CD4-positive, alpha-beta memory T cell (primary cell): Measurements from ENCODE around the gene PIP5K1A. TPM values are rescaled to one million over a fixed set of nuclear protein-coding genes. Genes with fewer than 3 reads are reported as not detected.
A peak's percentile ranks its signal among the peaks of the same experiment; 100 is the strongest.

Source experiments
- CTCF ChIA-PET: fragments of 350-600 bp; sonication (Branson Sonifier 250); formaldehyde crosslinking; loops from one replicate; lab custom pipeline; 2021; ENCODE audit warnings: inconsistent platforms; ENCODE audit not compliant: partially characterized antibody; lab: Charles Lee
- POLR2A ChIA-PET: fragments of 350-600 bp; sonication (Branson Sonifier 250); formaldehyde crosslinking; loops from one replicate; lab custom pipeline; 2021; ENCODE audit not compliant: partially characterized antibody; lab: Charles Lee
- DNase-seq, 5 donors: peaks; one replicate each; pipeline versions ENCODE4 v3.0.0 to v3.0.0-alpha.2; 2020 to 2022; ENCODE audit warnings: mixed read lengths in 1 of 5
- H3K27ac ChIP-seq: one replicate; pipeline ENCODE4 v1.7.0; 2013; ENCODE audit warnings: low read depth, low read length
- H3K27me3 ChIP-seq: 2 replicates; pipeline ENCODE4 v1.7.0; 2013; ENCODE audit warnings: mild to moderate bottlenecking, low read length, moderate library complexity; ENCODE audit not compliant: insufficient read depth
- H3K36me3 ChIP-seq: 2 replicates; pipeline ENCODE4 v1.7.0; 2013; ENCODE audit warnings: mild to moderate bottlenecking, low read length, moderate library complexity; ENCODE audit not compliant: insufficient read depth
- H3K4me1 ChIP-seq: 2 replicates; pipeline ENCODE4 v1.7.0; 2013; ENCODE audit warnings: mild to moderate bottlenecking, low read length, moderate library complexity; ENCODE audit not compliant: insufficient read depth
- H3K4me3 ChIP-seq, 2 donors: one replicate each; pipeline ENCODE4 v1.7.0; 2013; ENCODE audit warnings: low read length in 2 of 2, mild to moderate bottlenecking in 1 of 2
- H3K9me3 ChIP-seq, 2 donors: one replicate each; pipeline ENCODE4 v1.7.0; 2013; ENCODE audit warnings: low read length in 2 of 2, control low read depth in 1 of 2; ENCODE audit not compliant: control insufficient read depth in 1 of 2
- H3K27ac Mint-ChIP-seq, 7 donors: one replicate each; pipeline ENCODE4 v1.8.0; 2020 to 2021; ENCODE audit warnings: mixed read lengths in 7 of 7, mild to moderate bottlenecking in 6 of 7, inconsistent platforms in 3 of 7, moderate library complexity in 3 of 7
- H3K27me3 Mint-ChIP-seq, 2 donors: one replicate each; pipeline ENCODE4 v1.8.0; 2020 to 2021; ENCODE audit warnings: mixed read lengths in 2 of 2
- H3K36me3 Mint-ChIP-seq, 2 donors: one replicate each; pipeline ENCODE4 v1.8.0; 2020 to 2021; ENCODE audit warnings: mixed read lengths in 2 of 2, inconsistent platforms in 1 of 2, mild to moderate bottlenecking in 1 of 2
- H3K4me1 Mint-ChIP-seq, 4 donors: one replicate each; pipeline ENCODE4 v1.8.0; 2020 to 2021; ENCODE audit warnings: mixed read lengths in 4 of 4, mild to moderate bottlenecking in 1 of 4
- H3K4me3 Mint-ChIP-seq, 8 donors: one replicate each; pipeline ENCODE4 v1.8.0; 2020 to 2021; ENCODE audit warnings: mixed read lengths in 8 of 8, mild to moderate bottlenecking in 7 of 8, moderate library complexity in 6 of 8, inconsistent platforms in 3 of 8
- H3K9me3 Mint-ChIP-seq, 8 donors: one replicate each; pipeline ENCODE4 v1.8.0; 2020 to 2021; ENCODE audit warnings: mixed read lengths in 8 of 8, mild to moderate bottlenecking in 5 of 8, inconsistent platforms in 3 of 8, moderate library complexity in 1 of 8
- intact Hi-C: fragments of 100-400 bp; cut with micrococcal nuclease; formaldehyde crosslinking; loops from one replicate; pipeline ENCODE4 v1.15.1; 2023
- polyA plus RNA-seq, 2 donors: library from polyadenylated mRNA; unstranded; fragments of 300-500 nt; fragmentation: Illumina TruSeq; gene quantifications; one replicate each; pipeline ENCODE4 v1.2.3, GENCODE V29; 2021
- total RNA-seq, 2 experiments: library from RNA; stranded (reverse); gene quantifications; one replicate each; pipeline ENCODE4 v1.2.3, GENCODE V29; 2021

The PIP5K1A gene, protein sequence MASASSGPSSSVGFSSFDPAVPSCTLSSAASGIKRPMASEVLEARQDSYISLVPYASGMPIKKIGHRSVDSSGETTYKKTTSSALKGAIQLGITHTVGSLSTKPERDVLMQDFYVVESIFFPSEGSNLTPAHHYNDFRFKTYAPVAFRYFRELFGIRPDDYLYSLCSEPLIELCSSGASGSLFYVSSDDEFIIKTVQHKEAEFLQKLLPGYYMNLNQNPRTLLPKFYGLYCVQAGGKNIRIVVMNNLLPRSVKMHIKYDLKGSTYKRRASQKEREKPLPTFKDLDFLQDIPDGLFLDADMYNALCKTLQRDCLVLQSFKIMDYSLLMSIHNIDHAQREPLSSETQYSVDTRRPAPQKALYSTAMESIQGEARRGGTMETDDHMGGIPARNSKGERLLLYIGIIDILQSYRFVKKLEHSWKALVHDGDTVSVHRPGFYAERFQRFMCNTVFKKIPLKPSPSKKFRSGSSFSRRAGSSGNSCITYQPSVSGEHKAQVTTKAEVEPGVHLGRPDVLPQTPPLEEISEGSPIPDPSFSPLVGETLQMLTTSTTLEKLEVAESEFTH
- total RNA-seq: 10 to 100 TPM; 50.8 to 53.1 TPM
- 10 to 100 TPM; 13.7 to 16.2 TPM for polyA plus RNA-seq

GRCh38 chr1:151198254-151199127 lies at the start of gene PIP5K1A:
Gene PIP5K1A (plus strand): TSS chr1:151198552. CDS start chr1:151198997, 445 bp downstream.
- intact Hi-C loops: loop anchor here (1.0 to 10.0 kb wide), 5 partner anchors 8 to 196 kb away; partner anchors contain the start of genes PSMB4, RFX5, SCNM1 and VPS72
- Mint-ChIP-seq H3K9me3 (peaks cover 0 to 3% (median 0%) of the 10 kb centered on the region in 8 donors), H3K27me3 (peaks cover 0 to 2% of the 10 kb centered on the region in 2 donors), H3K36me3 (peaks cover 3 to 20% of the 10 kb centered on the region in 2 donors), H3K4me1 (peaks cover 29 to 53% (median 41%) of the 10 kb centered on the region in 4 donors), H3K4me3 (peak within 1 kb of the TSS; percentile 96 to 100 (median 98)), H3K27ac (peak within 1 kb of the TSS; percentile 93 to 100 (median 97))
- H3K4me1 ChIP-seq: peaks cover 34% of the 10 kb centered on the region
- ChIA-PET POLR2A (interaction anchor here (0.6 to 4.5 kb wide), 12 partner anchors 9 to 834 kb away, joined by 3 to 25 read pairs (median 3); partner anchors contain the start of genes LYSMD1, MINDY1, PSMD4 and RPRD2), CTCF (interaction anchor here (1.2 to 1.7 kb wide), 2 partner anchors 53 to 142 kb away, joined by 3 to 4 read pairs; no protein-coding TSS in a partner anchor)
- no peaks in the 10 kb centered on the region for H3K27me3 ChIP-seq
- peak within 1 kb of the TSS; percentile 89 to 99 for H3K4me3 ChIP-seq
- H3K27ac ChIP-seq: peak within 1 kb of the TSS; percentile 79
- no peaks in the 10 kb centered on the region for H3K9me3 ChIP-seq
- peak; percentile 96 to 99 (median 98) for DNase-seq
- peaks cover 5% of the 10 kb centered on the region for H3K36me3 ChIP-seq

DNA sequence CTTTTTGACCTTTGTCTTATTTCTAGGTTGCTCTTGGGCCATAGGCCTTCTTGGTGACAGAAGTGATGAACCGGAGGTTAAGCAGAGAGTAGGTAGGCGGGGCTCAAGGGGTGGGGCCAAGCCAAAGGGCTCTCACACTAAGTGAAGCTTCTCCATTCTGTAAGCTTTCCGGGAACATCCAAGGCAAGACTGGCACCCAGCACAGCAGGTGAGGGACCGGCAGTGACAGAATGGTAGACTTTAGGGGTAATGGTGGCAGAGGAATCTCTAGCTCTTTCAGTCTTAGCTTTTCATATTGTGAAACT lies 41.9 kb upstream of the PIP5K1A start, which contains the start of gene TNFAIP8L2:
TSS of gene TNFAIP8L2 (plus strand) at position 135 of the 305 bp plus-strand sequence. CDS start 2,049 bp downstream, outside the sequence.
- Mint-ChIP-seq H3K36me3 (peaks cover 27 to 34% of the 10 kb centered on the region in 2 donors), H3K4me1 (peaks cover 25 to 55% (median 35%) of the 10 kb centered on the region in 4 donors), H3K4me3 (peak within 1 kb of the TSS; percentile 98 to 100 (median 98)), H3K9me3 (no peaks in the 10 kb centered on the region), H3K27me3 (no peaks in the 10 kb centered on the region), H3K27ac (peak within 1 kb of the TSS; percentile 89 to 96 (median 94))
- Histone ChIP-seq H3K4me1 (peaks cover 47% of the 10 kb centered on the region), H3K4me3 (peak within 1 kb of the TSS; percentile 82 to 98), H3K36me3 (peaks cover 11% of the 10 kb centered on the region), H3K27me3 (no peaks in the 10 kb centered on the region), H3K27ac (peak within 1 kb of the TSS; percentile 68), H3K9me3 (no peaks in the 10 kb centered on the region)
- POLR2A ChIA-PET: interaction anchor here (0.6 to 7.8 kb wide), 29 partner anchors 9 to 578 kb away, joined by 3 to 79 read pairs (median 6); partner anchors contain the start of genes C1orf56, CDC42SE1, CERS2 and GABPB2
- CTCF ChIA-PET: interaction anchor here (0.6 to 6.5 kb wide), 31 partner anchors 9 to 875 kb away, joined by 3 to 324 read pairs (median 6); partner anchors contain the start of genes C1orf56, CDC42SE1, GABPB2 and LYSMD1
- peak; percentile 61 to 85 (median 65) for DNase-seq
- intact Hi-C loops: loop anchor here (1.0 to 5.0 kb wide), 9 partner anchors 36 to 594 kb away; partner anchors contain the start of genes GABPB2, MINDY1, PI4KB and PRUNE1

- H3K27me3 Mint-ChIP-seq: no peaks in the 10 kb centered on the region
- Histone ChIP-seq H3K4me1 (peaks cover 54% of the 10 kb centered on the region), H3K27me3 (no peaks in the 10 kb centered on the region), H3K4me3 (peak overlapping the region; percentile 82 to 98), H3K36me3 (peaks cover 11% of the 10 kb centered on the region), H3K9me3 (no peaks in the 10 kb centered on the region), H3K27ac (peak overlapping the region; percentile 68)
- DNase-seq: peak; percentile 68 to 79 (median 70)
- H3K27ac Mint-ChIP-seq: peak overlapping the region; percentile 89 to 96 (median 94)
- intact Hi-C loops: loop anchor here (1.0 to 5.0 kb wide), 8 partner anchors 8 to 595 kb away; partner anchors contain the start of genes LYSMD1, MINDY1, PI4KB and PRUNE1
- ChIA-PET POLR2A (interaction anchor here (0.6 to 7.8 kb wide), 34 partner anchors 10 to 596 kb away, joined by 3 to 79 read pairs (median 5); partner anchors contain the start of genes C1orf56, CDC42SE1, CERS2 and GABPB2), CTCF (interaction anchor here (0.6 to 6.5 kb wide), 31 partner anchors 8 to 876 kb away, joined by 3 to 324 read pairs (median 6); partner anchors contain the start of genes C1orf56, CDC42SE1, GABPB2 and LYSMD1)
- H3K9me3 Mint-ChIP-seq: no peaks in the 10 kb centered on the region
- peak overlapping the region; percentile 98 to 100 (median 98) for H3K4me3 Mint-ChIP-seq
- H3K36me3 Mint-ChIP-seq: peaks cover 33 to 38% of the 10 kb centered on the region in 2 donors
- peaks cover 31 to 62% (median 41%) of the 10 kb centered on the region in 4 donors for H3K4me1 Mint-ChIP-seq
These were observed 41.3 kb upstream of the PIP5K1A start for GRCh38 chr1:151157067-151157531.

DNA sequence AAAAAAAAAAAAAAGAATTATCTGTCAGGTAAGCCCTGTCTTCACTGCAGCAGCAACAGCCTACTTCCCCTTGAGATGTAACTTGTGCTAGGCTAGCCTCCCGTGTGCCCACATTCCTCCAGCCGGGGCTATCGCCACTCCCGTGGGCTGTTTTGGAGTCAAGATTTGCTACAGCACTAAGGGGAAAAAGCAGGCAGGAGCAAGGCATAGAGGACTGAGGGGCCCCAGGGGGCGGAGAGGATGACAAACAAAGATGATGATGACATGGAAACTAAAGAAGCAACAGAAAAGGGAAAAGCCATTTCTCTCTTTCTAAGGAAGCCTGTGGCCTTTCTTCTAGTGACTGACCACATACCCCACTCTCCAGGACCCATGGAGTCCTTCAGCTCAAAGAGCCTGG lies 40.0 kb upstream of the PIP5K1A start:
- Histone ChIP-seq H3K27me3 (no peaks in the 10 kb centered on the region), H3K27ac (peak overlapping the region; percentile 13), H3K36me3 (peaks cover 11% of the 10 kb centered on the region), H3K9me3 (no peaks in the 10 kb centered on the region), H3K4me3 (peak overlapping the region in 1 of 2 donors; percentile 82), H3K4me1 (peaks cover 54% of the 10 kb centered on the region)
- Mint-ChIP-seq H3K36me3 (peaks cover 38 to 45% of the 10 kb centered on the region in 2 donors), H3K4me1 (peaks cover 31 to 71% (median 48%) of the 10 kb centered on the region in 4 donors), H3K27me3 (no peaks in the 10 kb centered on the region), H3K27ac (peak overlapping the region; percentile 84 to 96 (median 93)), H3K4me3 (peak overlapping the region; percentile 98 to 100 (median 98)), H3K9me3 (no peaks in the 10 kb centered on the region)
- POLR2A ChIA-PET: interaction anchor here (0.5 to 7.8 kb wide), 12 partner anchors 10 to 493 kb away, joined by 3 to 79 read pairs (median 18); partner anchors contain the start of genes C1orf56, CDC42SE1, GABPB2 and LYSMD1
- no peak for DNase-seq
- CTCF ChIA-PET: interaction anchor here (0.8 to 6.5 kb wide), 10 partner anchors 9 to 161 kb away, joined by 3 to 324 read pairs (median 17); partner anchors contain the start of genes CDC42SE1, GABPB2, LYSMD1 and PSMD4
- intact Hi-C loops: loop anchor here (5.0 kb wide), 5 partner anchors 34 to 596 kb away; partner anchors contain the start of genes MINDY1, PI4KB, PRUNE1 and PSMD4

DNA sequence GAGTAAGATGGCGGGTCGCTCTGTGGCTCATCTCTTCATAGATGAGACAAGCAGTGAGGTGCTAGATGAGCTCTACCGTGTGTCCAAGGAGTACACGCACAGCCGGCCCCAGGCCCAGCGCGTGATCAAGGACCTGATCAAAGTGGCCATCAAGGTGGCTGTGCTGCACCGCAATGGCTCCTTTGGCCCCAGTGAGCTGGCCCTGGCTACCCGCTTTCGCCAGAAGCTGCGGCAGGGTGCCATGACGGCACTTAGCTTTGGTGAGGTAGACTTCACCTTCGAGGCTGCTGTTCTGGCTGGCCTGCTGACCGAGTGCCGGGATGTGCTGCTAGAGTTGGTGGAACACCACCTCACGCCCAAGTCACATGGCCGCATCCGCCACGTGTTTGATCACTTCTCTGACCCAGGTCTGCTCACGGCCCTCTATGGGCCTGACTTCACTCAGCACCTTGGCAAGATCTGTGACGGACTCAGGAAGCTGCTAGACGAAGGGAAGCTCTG lies 39.6 kb upstream of the PIP5K1A start:
- ChIA-PET POLR2A (interaction anchor here (0.7 to 7.8 kb wide), 5 partner anchors 9 to 112 kb away, joined by 3 to 79 read pairs (median 19); partner anchors contain the start of genes C1orf56, LYSMD1, SCNM1 and VPS72), CTCF (interaction anchor here (0.8 to 6.5 kb wide), 6 partner anchors 9 to 161 kb away, joined by 3 to 324 read pairs (median 21); partner anchors contain the start of genes LYSMD1, PSMD4, SCNM1 and VPS72)
- peaks cover 31 to 71% (median 49%) of the 10 kb centered on the region in 4 donors for H3K4me1 Mint-ChIP-seq
- H3K27me3 Mint-ChIP-seq: no peaks in the 10 kb centered on the region
- peak overlapping the region in 1 of 2 donors; percentile 82 for H3K4me3 ChIP-seq
- peak overlapping the region; percentile 13 for H3K27ac ChIP-seq
- H3K36me3 Mint-ChIP-seq: peaks cover 38 to 46% of the 10 kb centered on the region in 2 donors
- no peak for DNase-seq
- no peaks in the 10 kb centered on the region for H3K27me3 ChIP-seq
- peak overlapping the region; percentile 84 to 96 (median 93) for H3K27ac Mint-ChIP-seq
- no peaks in the 10 kb centered on the region for H3K9me3 Mint-ChIP-seq
- peak overlapping the region; percentile 98 to 100 (median 98) for H3K4me3 Mint-ChIP-seq
- H3K36me3 ChIP-seq: peaks cover 11% of the 10 kb centered on the region
- H3K9me3 ChIP-seq: no peaks in the 10 kb centered on the region
- peaks cover 54% of the 10 kb centered on the region for H3K4me1 ChIP-seq
- intact Hi-C loops: loop anchor here (5.0 kb wide), 5 partner anchors 34 to 596 kb away; partner anchors contain the start of genes MINDY1, PI4KB, PRUNE1 and PSMD4
